HG03469 (cell line): ENCODE results near the gene DIAPH2.

Source experiments
- ATAC-seq: cut with Tn5 transposase; IDR thresholded peaks from one replicate; pipeline ENCODE4 v1.9.1; 2021; ENCODE audit warnings: mild to moderate bottlenecking, moderate library complexity, moderate number of reproducible peaks; ENCODE audit not compliant: unreplicated experiment

Gene DIAPH2

DNA sequence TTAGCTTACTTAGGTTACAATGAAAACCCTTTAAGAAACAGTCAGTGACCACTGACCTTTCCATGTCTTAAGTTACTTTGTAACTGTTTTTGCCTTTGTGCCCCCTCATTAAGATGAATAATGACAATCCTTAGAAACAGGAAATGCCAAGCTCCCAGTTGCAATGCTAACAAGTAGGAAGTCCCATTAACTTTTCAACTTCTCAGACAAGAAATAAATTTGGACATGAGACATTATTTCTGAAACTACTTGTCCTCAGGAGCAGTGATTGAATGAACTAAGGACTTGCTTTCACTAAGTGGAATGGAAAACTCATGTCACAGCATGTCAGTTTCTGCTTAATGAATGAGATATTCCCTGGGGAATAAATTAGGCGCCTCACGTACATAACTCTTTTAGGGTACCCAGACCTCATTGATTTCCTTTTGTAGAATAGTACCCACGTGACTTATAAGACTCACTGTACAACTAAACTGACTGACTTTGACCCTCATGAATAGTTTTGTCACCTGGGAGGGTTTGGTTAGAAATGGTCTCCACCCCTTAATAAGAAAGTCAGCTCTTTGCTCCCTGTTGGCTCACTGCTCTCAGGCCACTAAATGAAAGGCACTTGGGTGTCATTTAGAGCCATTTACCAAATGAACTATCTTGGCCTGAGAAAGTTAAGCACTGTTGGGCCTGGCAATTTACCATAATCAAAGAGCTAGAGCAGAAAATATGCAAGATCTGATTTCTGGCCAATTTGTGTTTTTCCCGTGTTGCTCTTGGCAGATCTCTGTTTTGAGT lies 582.9 kb downstream of the DIAPH2 start:
- no peak for ATAC-seq

DNA sequence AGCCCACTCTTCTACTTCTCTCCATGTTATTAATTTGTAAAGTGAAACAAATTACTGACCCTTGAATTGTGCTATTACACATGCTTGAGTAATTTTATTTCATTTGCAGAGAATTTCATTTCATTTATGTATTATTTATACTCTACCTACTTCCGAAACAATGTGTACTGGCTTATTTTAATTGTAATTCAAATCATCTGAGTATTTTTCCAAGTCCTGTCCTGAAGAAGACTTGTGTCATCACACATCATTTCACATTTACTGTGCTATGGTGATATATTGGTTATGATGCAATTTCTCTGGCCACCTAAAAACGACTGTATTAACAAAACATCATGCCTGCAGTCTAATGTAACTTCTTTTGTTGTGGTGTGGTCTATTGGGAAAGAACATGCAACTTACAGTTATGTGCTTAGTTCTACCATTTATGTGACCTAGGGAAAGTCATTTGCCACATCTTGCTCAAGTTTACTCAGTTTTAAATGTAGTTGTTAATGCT lies 583.6 kb downstream of the DIAPH2 start:
- ATAC-seq, result no peak

DNA sequence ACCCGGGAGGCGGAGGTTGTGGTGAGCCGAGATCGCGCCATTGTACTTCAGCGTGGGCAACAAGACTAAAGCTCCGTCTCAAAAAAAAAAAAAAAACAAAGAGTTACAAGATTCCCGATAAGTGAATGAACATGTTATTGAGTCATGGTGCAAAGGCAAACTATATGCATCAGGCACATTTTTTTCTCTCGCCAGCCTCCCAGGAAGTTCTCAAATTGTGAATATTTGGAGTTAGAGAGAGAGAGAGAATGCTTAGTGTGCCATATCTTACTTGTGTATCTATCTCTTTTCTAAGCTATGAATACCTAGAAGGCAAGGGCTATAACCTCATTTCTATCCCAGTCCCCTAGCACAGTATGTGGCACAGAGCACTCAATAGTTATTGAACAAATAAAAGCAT lies 599.9 kb downstream of the DIAPH2 start:
- ATAC-seq, result no peak

DNA sequence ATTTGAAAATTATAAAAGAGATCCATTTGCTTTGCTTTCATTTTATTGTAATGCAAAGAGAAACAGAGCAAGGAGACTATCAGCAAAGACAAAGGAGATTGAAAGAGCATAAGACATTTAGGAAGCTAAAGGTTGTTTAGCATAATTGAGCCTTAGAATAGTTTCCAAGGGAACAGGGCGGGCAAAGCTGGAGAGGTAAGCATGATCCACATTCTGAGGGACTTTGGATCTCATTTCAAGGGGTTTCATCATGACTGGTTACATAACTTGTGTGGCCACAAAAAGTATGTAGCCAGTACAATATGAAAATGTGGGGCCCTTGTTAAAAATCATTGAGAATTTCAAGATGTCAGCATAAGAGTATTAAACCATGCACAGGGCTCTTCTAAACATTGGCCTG lies 605.6 kb downstream of the DIAPH2 start:
- ATAC-seq, result no peak

DNA sequence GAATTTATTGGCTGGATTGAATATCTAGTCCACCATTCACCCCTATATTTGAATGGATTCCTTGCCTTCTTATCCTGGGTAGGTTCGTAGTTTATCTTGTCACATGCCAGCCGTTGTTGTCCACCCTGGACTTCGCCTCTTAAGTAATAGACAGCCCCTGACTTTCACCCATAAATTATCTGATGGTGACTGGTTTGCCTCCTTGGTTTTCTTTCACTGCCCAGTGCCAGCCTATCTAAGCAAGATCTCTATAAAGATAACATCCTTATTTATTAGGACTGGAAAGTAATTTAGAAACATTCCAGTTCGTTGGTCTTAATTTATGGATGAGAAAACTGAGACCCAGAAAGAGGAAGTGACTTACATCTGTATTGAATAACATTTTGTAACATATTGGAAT lies 609.4 kb downstream of the DIAPH2 start:
- ATAC-seq, result no peak

DNA sequence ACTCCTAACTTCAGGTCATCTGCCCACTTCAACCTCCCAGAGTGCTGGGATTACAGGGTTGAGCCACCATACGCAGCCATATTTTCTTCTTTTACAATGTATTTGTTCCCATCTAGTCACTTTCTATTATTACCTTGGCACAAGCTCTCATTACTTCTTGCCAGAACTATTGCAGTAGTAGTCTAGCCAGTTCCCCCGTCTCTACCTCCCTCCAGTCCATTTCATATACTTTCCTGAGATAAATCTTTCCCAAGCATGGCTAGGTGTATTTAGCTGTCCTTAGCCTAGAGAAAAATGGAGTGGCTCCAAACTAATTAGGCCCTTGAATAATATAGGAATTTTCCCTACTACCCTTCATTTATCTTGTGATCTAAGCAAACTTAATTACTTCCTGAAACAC lies 611.3 kb downstream of the DIAPH2 start:
- ATAC-seq, result no peak

DNA sequence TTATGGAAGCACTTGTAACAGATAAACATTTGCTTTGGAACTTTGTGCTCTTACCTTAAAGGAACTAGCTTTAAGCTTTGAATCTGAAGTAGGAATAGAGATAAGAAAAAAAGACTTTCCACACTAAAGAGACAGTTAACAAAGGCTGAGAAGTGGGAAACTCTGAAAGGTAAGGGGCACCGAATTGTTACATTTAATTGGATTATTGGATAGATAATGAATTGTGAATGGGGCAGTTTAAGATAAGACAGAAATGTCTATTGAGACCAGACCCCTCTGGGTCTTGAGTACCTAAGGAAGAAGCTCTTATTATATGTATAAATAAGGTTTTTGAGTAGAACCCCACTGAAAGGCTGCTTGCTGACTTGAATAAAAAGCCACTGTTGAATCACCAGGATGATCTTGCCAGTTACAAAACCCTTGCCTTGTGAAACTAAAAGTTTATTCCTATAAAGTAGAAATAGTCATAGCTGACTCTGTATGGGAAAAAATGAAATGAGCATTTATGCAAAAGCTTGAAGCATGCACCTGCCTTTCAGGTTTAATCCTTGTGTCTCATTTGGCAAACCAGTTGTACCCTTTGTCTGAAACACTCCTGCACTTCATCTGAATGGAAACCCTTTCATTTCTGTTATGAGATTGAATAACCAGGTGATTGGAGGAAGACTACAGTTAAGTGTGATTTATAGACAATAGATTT lies 622.3 kb downstream of the DIAPH2 start:
- ATAC-seq, result no peak

DNA sequence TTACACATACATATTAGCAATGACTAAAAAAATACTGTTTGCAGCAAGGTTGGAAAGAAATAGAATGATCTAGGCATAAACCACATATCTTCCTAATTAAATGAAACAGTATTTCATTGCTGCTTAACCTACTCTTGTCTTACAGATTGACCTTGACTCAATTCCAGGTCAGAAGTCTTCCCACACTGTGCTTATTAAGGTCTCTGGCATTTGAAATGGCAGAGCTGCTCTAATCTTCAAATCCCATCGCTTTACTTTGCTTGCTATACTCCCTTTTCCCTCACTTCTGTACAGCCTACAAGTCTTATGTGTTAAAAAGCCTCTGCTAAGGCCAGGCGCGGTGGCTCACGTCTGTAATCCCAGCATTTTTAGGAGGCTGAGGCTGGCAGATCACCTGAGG lies 623.5 kb downstream of the DIAPH2 start:
- ATAC-seq, result no peak

DNA sequence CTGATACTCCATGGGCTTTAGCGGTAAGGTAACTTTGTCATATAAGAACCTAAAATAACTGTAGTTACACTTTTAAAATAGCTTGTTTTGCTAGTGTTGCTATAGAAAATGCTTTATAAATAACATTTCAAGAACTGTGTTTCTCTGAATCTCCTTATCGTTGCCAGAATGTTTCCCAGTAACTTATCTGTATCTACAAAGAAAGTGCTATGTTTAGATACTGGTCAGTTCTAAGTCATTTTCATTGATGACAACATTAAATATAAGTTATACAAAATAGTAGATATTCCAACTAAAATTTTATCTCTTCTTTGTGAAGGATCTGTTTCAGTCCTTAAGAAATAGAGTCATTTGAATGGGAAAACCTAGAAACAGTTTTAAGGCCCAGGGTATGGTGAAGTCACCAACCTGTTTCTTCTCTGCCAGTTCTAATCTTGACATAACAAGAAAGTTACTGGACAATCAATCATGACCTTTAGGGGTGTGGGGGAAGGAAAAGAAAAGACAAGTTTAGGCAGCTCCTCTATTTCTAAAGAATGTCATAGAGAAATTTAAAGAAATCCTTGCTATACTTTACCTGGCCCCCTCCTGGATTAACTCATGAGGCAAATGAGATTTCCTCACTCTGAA lies 625.0 kb downstream of the DIAPH2 start:
- no peak for ATAC-seq

DNA sequence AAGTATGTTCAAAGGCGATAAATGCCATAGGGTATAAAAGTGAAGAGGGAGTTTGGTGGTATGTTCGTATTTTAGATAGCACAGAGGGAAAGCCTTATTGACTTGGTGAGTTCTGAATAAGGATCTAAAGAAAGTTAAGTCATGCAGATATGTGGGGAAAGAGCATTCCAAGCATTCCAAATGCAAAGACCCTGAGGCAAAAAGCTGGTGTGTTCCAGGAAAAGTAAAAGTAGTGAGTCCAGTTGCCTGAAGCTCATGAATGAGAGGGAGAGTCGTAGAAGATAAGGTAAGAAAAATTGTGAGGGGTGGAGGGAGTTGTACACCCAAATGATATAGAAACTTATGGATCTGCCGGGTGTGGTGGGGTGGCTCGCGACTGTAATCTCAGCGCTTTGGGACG lies 625.7 kb downstream of the DIAPH2 start:
- ATAC-seq, result no peak

DNA sequence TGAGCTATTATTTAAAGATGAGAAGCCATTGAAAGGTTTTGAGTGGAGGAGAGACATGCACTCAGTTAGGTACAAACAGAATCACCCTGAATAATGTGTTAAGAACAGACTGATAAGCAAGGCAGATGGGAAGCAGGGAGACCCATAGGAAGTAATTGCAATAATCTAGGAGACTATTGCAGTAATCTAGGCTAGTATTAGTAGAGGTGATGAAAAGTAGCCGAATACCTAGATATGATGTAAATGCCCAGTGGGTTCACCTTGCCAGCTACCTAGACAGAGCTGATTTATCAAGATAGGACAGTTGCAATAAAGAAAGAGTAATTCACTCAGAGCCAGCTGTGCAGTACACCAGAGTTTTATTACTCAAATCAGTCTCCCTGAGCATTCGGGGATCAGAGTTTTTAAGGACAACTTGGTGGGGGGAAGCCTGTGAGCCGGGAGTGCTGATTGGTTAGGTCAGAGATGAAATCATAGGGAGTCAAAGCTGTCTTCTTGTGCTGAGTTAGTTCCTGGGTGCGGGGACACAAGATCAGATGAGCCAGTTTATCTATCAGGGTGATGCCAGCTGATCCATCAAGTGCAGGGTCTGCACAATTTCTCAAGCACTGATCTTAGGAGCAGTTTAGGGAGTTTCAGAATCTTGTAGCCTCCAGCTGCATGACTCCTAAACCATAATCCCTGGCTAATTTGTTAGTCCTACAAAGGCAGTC lies 626.6 kb downstream of the DIAPH2 start:
- ATAC-seq, result no peak

DNA sequence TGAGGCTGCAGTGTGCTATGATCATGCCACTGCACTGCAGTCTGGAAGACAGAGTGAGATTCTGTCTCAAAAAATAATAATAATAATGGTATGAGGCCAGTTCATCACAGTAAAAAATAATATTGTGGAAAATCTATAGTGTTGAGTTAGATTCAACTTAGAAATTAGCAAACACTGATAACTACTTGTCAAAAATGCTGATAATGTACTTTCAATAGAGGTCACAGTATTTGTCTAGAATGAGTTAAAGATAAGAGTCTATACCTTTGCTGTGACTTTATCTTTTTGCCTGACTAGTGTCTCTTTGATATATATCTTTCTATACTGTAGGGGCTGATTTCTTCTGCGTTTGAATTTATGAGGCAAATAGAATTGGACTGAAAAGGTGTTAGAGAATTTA lies 629.7 kb downstream of the DIAPH2 start:
- ATAC-seq, result no peak

DNA sequence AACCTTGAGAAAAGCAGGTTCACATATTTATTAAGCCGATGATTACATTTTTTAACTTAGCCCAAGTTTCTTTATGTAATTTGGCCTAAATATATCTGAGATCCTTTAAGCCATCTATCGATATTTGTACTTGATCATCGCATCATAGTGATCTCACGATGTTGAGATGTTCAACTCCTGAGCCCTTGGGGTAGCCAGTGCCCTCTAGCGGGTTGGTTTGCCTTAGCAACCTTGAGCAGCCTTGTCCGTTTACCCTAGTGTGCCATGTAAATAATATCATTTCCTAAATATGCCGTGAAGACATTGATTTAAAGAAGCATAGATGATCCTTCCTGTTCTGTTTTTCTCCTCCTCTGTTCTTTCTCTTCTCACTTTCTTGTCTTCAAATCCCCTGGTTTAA lies 631.3 kb downstream of the DIAPH2 start:
- no peak for ATAC-seq

DNA sequence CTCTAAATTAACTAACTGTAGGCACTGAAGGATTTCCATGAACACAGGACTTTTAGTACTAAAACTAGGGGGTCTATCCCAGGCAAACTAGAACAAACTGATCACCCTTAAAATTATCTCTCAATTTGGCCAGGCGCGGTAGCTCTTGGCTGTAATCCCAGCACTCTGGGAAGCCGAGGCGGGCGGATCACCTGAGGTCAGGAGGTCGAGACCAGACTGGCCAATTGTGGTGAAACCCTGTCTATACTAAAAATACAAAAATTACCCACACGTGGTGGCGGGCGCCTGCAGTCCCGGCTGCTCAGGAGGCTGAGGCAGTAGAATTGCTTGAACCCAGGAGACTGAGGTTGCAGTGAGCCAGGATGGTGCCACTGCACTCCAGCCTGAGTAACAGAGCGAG lies 635.7 kb downstream of the DIAPH2 start:
- ATAC-seq, result no peak

DNA sequence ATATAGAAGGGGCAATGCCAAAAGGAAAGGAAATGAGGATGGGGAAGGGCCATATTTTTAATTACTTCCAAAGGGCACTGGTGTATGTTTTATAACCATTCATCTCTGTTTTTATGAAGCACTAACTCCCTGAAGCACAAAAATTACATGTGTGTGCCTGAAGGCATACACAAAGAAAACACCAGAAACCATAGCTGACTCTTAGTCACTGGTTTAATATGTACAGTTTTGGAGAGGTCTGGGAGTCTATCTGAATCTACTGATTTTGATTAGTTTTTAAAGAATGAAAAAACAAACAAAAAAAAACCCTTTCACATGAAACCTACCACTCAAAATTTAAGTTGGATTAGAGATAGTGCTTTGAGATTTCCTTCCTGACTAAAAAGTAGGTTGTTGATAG lies 637.8 kb downstream of the DIAPH2 start:
- no peak for ATAC-seq

DNA sequence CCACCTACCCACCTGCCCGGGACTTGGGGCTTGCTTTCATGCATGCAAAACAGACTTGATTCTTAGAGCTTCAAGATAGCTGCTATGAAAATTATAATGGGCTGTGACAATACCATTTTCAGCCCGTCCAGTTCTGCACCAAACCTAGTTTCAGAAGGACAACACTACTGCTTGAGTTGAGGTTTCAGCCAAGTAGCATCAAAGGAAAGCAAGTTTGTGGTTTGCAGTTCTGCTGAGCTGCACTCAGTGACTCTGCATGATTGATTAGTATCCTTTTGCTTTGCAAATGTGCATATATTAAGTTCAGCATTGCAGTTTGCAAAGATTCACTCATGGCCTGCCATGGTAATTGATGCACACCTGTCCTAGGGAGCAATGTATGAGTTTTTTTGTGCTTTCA lies 641.8 kb downstream of the DIAPH2 start:
- peak; percentile 95 for ATAC-seq

DNA sequence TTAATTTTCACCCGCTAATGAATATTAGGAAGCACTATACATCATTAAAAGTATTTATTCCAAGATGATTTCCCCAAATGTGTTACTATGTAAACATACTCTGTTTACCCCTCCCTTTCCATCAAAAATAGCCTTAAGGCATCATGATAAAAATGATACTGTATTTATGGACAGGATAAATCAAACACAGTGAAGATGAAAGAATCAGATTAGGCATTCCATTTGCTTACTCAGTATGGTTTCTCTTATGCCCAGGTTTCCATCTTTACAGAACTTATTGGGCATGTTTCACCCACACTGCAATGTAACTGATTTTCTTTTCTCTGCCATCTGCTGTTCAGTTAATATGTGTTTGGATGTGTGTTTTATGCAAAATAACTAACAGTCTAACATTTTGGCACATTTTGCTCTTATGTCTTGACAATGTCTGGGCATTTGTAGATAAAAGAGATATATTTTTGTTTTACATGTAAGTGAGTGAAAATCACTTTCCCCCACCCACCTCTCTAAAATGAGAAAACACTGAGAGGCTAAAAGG lies 644.3 kb downstream of the DIAPH2 start:
- no peak for ATAC-seq

DNA sequence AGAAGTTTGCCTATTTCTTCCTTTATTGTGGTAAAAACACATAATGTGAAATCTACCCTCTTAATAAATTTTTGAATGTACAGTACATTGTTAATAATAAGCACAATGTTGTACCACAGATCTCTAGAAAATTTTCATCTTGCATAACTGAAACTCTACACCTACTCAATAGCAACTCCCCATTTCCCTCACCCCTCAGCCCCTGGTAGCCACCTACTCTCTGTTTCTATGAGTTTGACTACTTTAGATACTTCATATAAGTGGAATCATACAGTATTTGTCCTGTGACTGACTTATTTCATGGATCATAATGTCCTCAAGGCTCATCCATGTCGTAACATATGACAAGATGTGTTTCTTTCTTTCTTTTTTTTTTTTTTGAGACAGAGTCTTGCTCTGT lies 645.5 kb downstream of the DIAPH2 start:
- ATAC-seq, result no peak

DNA sequence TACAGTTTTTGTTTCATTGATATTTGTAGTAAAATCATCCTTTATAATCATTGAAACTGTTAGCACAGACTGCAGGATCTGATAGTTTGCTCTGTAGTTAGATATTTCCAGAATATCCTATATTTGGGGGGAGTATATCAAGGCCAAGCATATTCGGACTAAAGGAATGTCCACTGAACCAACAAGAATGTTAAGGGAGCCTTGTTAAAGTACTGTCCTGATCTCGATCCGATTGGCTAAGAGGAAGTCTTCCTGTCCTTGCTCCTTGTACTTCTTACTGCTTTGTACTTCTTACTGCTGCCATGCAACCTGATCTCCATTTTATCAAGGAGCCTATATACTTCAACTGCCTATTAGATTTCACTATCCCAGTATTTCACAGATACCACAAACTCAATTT lies 648.3 kb downstream of the DIAPH2 start:
- ATAC-seq, result no peak

DNA sequence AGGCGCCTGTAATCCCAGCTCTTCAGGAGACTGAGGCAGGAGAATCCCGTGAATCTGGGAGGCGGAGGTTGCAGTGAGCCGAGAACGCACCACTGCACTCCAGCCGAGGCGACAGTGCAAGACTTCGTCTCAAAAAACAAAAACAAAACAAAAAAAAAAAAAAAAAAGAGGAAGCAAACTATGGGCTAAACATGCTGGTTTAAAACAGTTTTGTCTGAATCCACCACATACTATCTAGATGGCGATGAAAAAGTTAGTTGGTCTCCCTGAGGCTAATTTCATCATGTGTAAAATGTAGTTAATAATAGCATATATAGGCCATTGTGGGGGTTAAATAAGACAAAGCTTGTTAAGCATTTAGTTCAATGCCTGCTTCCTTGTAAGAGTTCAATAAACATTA lies 650.2 kb downstream of the DIAPH2 start:
- ATAC-seq, result no peak

DNA sequence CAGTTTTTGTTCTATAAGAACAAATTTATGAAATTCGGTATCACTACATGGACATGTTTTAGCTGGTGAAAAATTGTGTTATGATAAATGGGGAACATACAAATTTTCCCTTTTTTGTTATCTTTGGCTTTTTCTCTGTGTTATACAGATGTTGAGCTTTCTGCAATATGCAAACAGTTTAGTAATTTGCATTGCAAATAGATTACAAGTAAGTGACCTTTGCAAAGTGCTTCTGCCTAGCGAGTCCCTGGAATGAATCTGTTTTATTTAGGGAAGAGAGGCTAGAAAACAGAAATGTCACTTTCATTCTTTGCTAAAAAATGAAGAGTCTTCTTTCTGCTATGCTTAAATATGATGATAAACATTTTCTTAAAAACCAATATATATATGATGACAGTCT lies 660.1 kb downstream of the DIAPH2 start:
- ATAC-seq, result no peak
